MM.1S (cell line): ENCODE results near the gene HDAC1.

Experiments used
- DNase-seq: peaks from one replicate; pipeline ENCODE4 v3.0.0-alpha.2; 2015
- H2AFZ ChIP-seq: fragments of 300-600 bp; sonication (generic); 2 replicates; pipeline ENCODE4 v1.6.0; 2016; ENCODE audit warnings: antibody characterized with exemption, low read length
- H3F3A ChIP-seq: fragments of 300-600 bp; sonication (generic); 2 replicates; pipeline ENCODE4 v1.6.1; 2016; ENCODE audit warnings: mild to moderate bottlenecking, antibody characterized with exemption, low read length, moderate library complexity, mixed read lengths; ENCODE audit not compliant: insufficient read depth
- H3K27ac ChIP-seq: fragments of 300-600 bp; sonication (generic); 2 replicates; pipeline ENCODE4 v1.5.1; 2016; ENCODE audit warnings: mild to moderate bottlenecking, low read length
- H3K27me3 ChIP-seq: fragments of 300-600 bp; sonication (generic); replicated peaks from 2 replicates; pipeline ENCODE4 v1.6.0; 2016; ENCODE audit warnings: low read length; ENCODE audit not compliant: insufficient read depth
- H3K36me3 ChIP-seq: fragments of 300-600 bp; sonication (generic); replicated peaks from 2 replicates; pipeline ENCODE4 v1.6.1; 2016; ENCODE audit warnings: mild to moderate bottlenecking, low read length, mixed read lengths; ENCODE audit not compliant: insufficient read depth
- H3K4me1 ChIP-seq: fragments of 300-600 bp; sonication (generic); 2 replicates; pipeline ENCODE4 v1.6.1; 2016; ENCODE audit warnings: low read length, mixed read lengths
- H3K4me2 ChIP-seq: fragments of 300-600 bp; sonication (generic); 2 replicates; pipeline ENCODE4 v1.6.0; 2016; ENCODE audit warnings: low read depth, low read length
- H3K4me3 ChIP-seq: fragments of 300-600 bp; sonication (generic); 2 replicates; pipeline ENCODE4 v1.5.1; 2016; ENCODE audit warnings: low read length, mixed read lengths
- H3K79me2 ChIP-seq: fragments of 300-600 bp; sonication (generic); 2 replicates; pipeline ENCODE4 v1.6.1; 2016; ENCODE audit warnings: mixed run types, low read length, mixed read lengths
- H3K9ac ChIP-seq: fragments of 300-600 bp; sonication (generic); 2 replicates; pipeline ENCODE4 v1.6.1; 2016; ENCODE audit warnings: low read length, mixed read lengths
- H3K9me2 ChIP-seq: fragments of 300-600 bp; sonication (generic); replicated peaks from 2 replicates; pipeline ENCODE4 v1.6.1; 2016; ENCODE audit warnings: mild to moderate bottlenecking, low read length, mixed read lengths; ENCODE audit not compliant: insufficient read depth
- H3K9me3 ChIP-seq: fragments of 300-600 bp; sonication (generic); replicated peaks from 2 replicates; pipeline ENCODE4 v1.6.1; 2016; ENCODE audit warnings: mild to moderate bottlenecking, low read length, mixed read lengths; ENCODE audit not compliant: insufficient read depth
- H4K20me1 ChIP-seq: fragments of 300-600 bp; sonication (generic); 2 replicates; pipeline ENCODE4 v1.6.1; 2016; ENCODE audit warnings: mild to moderate bottlenecking, low read length, moderate library complexity, mixed read lengths; ENCODE audit not compliant: insufficient read depth
- EZH2 ChIP-seq: fragments of 300-600 bp; sonication (generic); optimal IDR thresholded peaks from 2 replicates; pipeline ENCODE3; 2017; ENCODE audit warnings: low read depth, mild to moderate bottlenecking, antibody characterized with exemption, low read length, mixed read lengths
- EZH2phosphoT487 ChIP-seq: fragments of 300-600 bp; sonication (generic); IDR thresholded peaks from 2 replicates; pipeline ENCODE4 v1.6.1; 2018; ENCODE audit warnings: antibody characterized with exemption, low read length
- TF ChIP-seq, protein P1 (sequence below): fragments of 300-600 bp; sonication (generic); IDR thresholded peaks from 2 replicates; pipeline ENCODE4 v1.5.1; 2016; ENCODE audit warnings: antibody characterized with exemption, low read length, mixed read lengths

The HDAC1 gene

DNA sequence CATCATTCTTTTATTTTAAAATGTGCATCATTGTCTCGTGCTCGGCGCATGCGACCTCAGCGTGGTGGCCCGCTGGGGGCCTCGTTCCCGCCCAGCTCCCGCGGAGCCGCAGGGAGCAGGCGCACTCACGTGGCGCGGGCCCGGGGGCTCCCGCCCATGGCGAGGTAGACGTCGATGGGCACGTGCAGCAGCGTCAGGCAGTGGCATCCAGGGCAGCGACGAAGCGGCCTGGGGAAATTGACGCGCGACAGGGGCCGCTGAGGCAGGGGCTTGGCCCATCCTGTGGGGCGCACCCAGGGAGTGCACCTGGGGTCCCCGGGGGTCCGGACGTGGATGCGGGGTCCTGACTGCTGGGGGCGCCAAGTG is 69.4 kb downstream of the HDAC1 start:
- Histone ChIP-seq H3K4me2 (no peak overlapping the region), H3K4me1 (no peaks in the 10 kb centered on the region), H3K27me3 (no peaks in the 10 kb centered on the region), H3K36me3 (no peaks in the 10 kb centered on the region; the same call in 1 of the 2 replicates), H2AFZ (no peak overlapping the region), H3F3A (no peaks in the 10 kb centered on the region), H3K27ac (no peak overlapping the region), H3K79me2 (no peaks in the 10 kb centered on the region), H3K9ac (no peak overlapping the region), H4K20me1 (no peaks in the 10 kb centered on the region), H3K4me3 (no peak overlapping the region), H3K9me2 (no peaks in the 10 kb centered on the region), H3K9me3 (no peaks in the 10 kb centered on the region)
- TF ChIP-seq EZH2phosphoT487 (no peak), EZH2 (no peak)
- TF ChIP-seq, protein P1, sequence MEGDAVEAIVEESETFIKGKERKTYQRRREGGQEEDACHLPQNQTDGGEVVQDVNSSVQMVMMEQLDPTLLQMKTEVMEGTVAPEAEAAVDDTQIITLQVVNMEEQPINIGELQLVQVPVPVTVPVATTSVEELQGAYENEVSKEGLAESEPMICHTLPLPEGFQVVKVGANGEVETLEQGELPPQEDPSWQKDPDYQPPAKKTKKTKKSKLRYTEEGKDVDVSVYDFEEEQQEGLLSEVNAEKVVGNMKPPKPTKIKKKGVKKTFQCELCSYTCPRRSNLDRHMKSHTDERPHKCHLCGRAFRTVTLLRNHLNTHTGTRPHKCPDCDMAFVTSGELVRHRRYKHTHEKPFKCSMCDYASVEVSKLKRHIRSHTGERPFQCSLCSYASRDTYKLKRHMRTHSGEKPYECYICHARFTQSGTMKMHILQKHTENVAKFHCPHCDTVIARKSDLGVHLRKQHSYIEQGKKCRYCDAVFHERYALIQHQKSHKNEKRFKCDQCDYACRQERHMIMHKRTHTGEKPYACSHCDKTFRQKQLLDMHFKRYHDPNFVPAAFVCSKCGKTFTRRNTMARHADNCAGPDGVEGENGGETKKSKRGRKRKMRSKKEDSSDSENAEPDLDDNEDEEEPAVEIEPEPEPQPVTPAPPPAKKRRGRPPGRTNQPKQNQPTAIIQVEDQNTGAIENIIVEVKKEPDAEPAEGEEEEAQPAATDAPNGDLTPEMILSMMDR = no peak
- no peak for DNase-seq

DNA sequence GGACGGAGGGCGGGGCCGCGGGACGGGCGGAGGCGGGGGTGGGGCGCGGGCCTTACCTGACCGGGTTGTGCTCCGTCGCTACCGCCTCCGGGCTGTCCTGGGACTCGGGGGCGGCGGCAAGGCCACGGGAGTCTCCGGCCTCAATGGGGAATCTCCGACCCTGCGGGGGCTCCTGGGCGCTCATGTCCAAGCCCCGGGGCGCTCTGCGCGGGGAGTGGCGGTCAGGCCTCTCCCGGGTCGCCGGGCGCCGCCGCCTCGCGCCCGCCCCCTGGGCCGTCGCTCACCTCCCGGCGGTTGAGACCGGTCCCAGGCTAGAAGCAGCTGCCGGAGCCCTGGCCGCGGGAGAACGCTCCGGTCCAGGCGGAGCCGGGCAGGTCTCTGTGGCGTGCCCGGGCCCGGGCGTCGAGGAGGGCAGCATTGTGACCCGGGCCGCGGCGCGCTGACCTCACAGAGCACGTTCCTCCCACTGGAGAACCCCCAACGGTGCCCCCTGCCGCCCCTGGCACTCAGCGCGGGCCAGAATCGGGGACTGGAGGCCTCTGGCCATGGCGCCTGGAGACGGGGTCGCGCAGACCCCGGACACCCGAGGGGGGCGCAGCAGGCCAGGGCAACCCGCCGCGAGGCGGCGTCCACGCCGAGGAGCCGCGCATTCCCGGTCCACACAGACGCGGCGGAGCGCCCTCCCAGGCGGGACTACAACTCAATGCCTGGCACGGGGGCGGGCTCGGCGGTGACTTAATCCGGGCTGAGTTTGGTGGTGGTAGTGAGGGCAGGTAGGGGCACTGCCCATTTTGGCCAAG is 70.0 kb downstream of the HDAC1 start:
- Histone ChIP-seq H3K4me1 (no peaks in the 10 kb centered on the region), H3K27me3 (no peaks in the 10 kb centered on the region), H4K20me1 (no peaks in the 10 kb centered on the region), H3K79me2 (no peaks in the 10 kb centered on the region), H3K36me3 (no peaks in the 10 kb centered on the region; the same call in none of the 2 replicates), H3K4me2 (no peak overlapping the region), H3F3A (no peaks in the 10 kb centered on the region), H3K9ac (no peak overlapping the region), H3K9me2 (no peaks in the 10 kb centered on the region), H3K9me3 (no peaks in the 10 kb centered on the region), H3K27ac (no peak overlapping the region), H3K4me3 (no peak overlapping the region), H2AFZ (no peak overlapping the region)
- DNase-seq = no peak
- TF ChIP-seq EZH2phosphoT487 (no peak), EZH2 (no peak)
- TF ChIP-seq, protein P1 = no peak

GRCh38 chr1:32362474-32363313 is 70.8 kb downstream of the HDAC1 start, which contains the start of the genes FAM229A and TSSK3:
Gene FAM229A, minus strand, starts transcription at chr1:32362485. Its CDS starts 394 bp downstream, at chr1:32362091.
Gene TSSK3, plus strand, starts transcription at chr1:32362539. Its CDS starts 163 bp downstream, at chr1:32362702.
- no peak within 1 kb of the TSS for H3K4me3 ChIP-seq

More at GRCh38 chr1:32362474-32363313, 70.8 kb downstream of the HDAC1 start, which contains the start of the genes FAM229A and TSSK3:
- Histone ChIP-seq H3K27ac (no peak within 1 kb of the TSS), H3F3A (no peaks in the 10 kb centered on the region), H3K9ac (no peak within 1 kb of the TSS), H3K4me1 (no peaks in the 10 kb centered on the region), H3K36me3 (no peaks in the 10 kb centered on the region; the same call in none of the 2 replicates), H3K9me3 (no peaks in the 10 kb centered on the region), H3K9me2 (no peaks in the 10 kb centered on the region), H3K79me2 (no peaks in the 10 kb centered on the region), H3K27me3 (no peaks in the 10 kb centered on the region), H2AFZ (no peak within 1 kb of the TSS), H3K4me2 (no peak within 1 kb of the TSS), H4K20me1 (no peaks in the 10 kb centered on the region)
- TF ChIP-seq EZH2 = no peak
- no peak for TF ChIP-seq EZH2phosphoT487
- TF ChIP-seq, protein P1 = no peak
- DNase-seq = no peak
